Gastroesophageal sphincter (tissue), 4 donors: ENCODE measurements around the gene ISM2. TPM values are rescaled to one million over a fixed set of nuclear protein-coding genes. Genes with fewer than 3 reads are reported as not detected.

Source experiments
- ATAC-seq: fragments of 150-250 bp; one replicate; pipeline ENCODE4 v1.9.1; 2016; ENCODE audit warnings: mild to moderate bottlenecking, moderate library complexity
- H3K27ac ChIP-seq, 4 donors: fragments of 200-600 bp; sonication (generic) in 3 of 4; 1 replicate in 3 of 4; 2 replicates in 1 of 4; pipeline ENCODE4 v1.5.1; 2016 to 2019
- H3K27me3 ChIP-seq: fragments of 200-600 bp; sonication (generic); one replicate; pipeline ENCODE4 v1.5.1; 2019
- H3K36me3 ChIP-seq, 2 donors: fragments of 200-600 bp; sonication (generic); one replicate each; pipeline ENCODE4 v1.5.1; 2019; ENCODE audit warnings: control low read depth in 1 of 2
- H3K4me1 ChIP-seq, 3 donors: fragments of 200-600 bp; sonication (generic); 1 replicate in 2 of 3; 2 replicates in 1 of 3; pipeline ENCODE4 v1.5.1; 2016 to 2019; ENCODE audit warnings: control low read depth in 2 of 3
- H3K4me3 ChIP-seq, 2 donors: fragments of 200-600 bp; sonication (generic); one replicate each; pipeline ENCODE4 v1.5.1; 2019; ENCODE audit warnings: mild to moderate bottlenecking in 1 of 2, moderate library complexity in 1 of 2
- H3K9me3 ChIP-seq, 3 donors: fragments of 200-600 bp; sonication (generic); one replicate each; pipeline ENCODE4 v1.5.1; 2017 to 2019; ENCODE audit warnings: control low read depth in 2 of 3
- EP300 ChIP-seq: sonication (generic); formaldehyde crosslinking; IDR thresholded peaks from one replicate; pipeline ENCODE4 v1.6.1; 2017; ENCODE audit warnings: antibody characterized with exemption, mild to moderate bottlenecking
- POLR2A ChIP-seq, 2 donors: fragments of 450-650 bp; IDR thresholded peaks; one replicate each; pipeline ENCODE4 v1.6.1; 2017; ENCODE audit warnings: antibody characterized with exemption in 2 of 2, mild to moderate bottlenecking in 2 of 2, moderate library complexity in 1 of 2
- POLR2AphosphoS5 ChIP-seq: sonication (generic); formaldehyde crosslinking; IDR thresholded peaks from one replicate; pipeline ENCODE4 v1.6.1; 2017; ENCODE audit warnings: antibody characterized with exemption
- WGBS, 2 donors: methylation state at CpG; one replicate each; pipeline ENCODE4 v1.1.5; 2018; ENCODE audit warnings: low coverage in 1 of 2; 5-methylcytosine and 5-hydroxymethylcytosine counted together
- total RNA-seq, 4 donors: library from RNA; depleted of rRNA; stranded (reverse); fragments of >200 nt; gene quantifications; one replicate each; pipeline ENCODE4 v1.1.0, GENCODE V29; 2016
- TF ChIP-seq, protein P1 (sequence below), 4 experiments: fragments of 200-600 bp in 2 of 4; fragments of 450-650 bp in 2 of 4; sonication (generic) in 1 of 4; IDR thresholded peaks; one replicate each; pipeline ENCODE4 v1.5.1; 2017 to 2019; ENCODE audit warnings: antibody characterized with exemption in 4 of 4, mild to moderate bottlenecking in 2 of 4, moderate library complexity in 2 of 4

ISM2 gene
- total RNA-seq, 4 donors from 2014 or later: 0.31 TPM; not detected in 3

- H3K4me3 ChIP-seq: peak overlapping the region; percentile 53 to 74
- TF ChIP-seq POLR2AphosphoS5 (no peak), POLR2A (IDR thresholded peaks at IDR 0.05) (no peak)
- TF ChIP-seq, protein P1, sequence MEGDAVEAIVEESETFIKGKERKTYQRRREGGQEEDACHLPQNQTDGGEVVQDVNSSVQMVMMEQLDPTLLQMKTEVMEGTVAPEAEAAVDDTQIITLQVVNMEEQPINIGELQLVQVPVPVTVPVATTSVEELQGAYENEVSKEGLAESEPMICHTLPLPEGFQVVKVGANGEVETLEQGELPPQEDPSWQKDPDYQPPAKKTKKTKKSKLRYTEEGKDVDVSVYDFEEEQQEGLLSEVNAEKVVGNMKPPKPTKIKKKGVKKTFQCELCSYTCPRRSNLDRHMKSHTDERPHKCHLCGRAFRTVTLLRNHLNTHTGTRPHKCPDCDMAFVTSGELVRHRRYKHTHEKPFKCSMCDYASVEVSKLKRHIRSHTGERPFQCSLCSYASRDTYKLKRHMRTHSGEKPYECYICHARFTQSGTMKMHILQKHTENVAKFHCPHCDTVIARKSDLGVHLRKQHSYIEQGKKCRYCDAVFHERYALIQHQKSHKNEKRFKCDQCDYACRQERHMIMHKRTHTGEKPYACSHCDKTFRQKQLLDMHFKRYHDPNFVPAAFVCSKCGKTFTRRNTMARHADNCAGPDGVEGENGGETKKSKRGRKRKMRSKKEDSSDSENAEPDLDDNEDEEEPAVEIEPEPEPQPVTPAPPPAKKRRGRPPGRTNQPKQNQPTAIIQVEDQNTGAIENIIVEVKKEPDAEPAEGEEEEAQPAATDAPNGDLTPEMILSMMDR (IDR thresholded peaks at IDR 0.05): no peak
- no peaks in the 10 kb centered on the region for H3K27me3 ChIP-seq
- peaks cover 4 to 42% of the 10 kb centered on the region in 2 donors for H3K36me3 ChIP-seq
- H3K27ac ChIP-seq: peak overlapping the region; percentile 30 to 95 (median 92)
- peak; percentile 9 for ATAC-seq
- 1% methylated on average over 18 to 19 of the region's 29 CpGs for WGBS, 2 donors
- H3K9me3 ChIP-seq: no peaks in the 10 kb centered on the region
- peaks cover 0 to 57% (median 8%) of the 10 kb centered on the region in 3 donors for H3K4me1 ChIP-seq
Observed at GRCh38 chr14:77458249-77458950, 40.2 kb downstream of the ISM2 start.

GRCh38 chr14:77457522-77458248 lies 40.9 kb downstream of the ISM2 start, which contains the start of the genes AHSA1 and VIPAS39:
Gene AHSA1, plus strand, starts transcription at chr14:77458093. Its CDS starts 97 bp downstream, at chr14:77458190.
Gene VIPAS39, minus strand, starts transcription at chr14:77457601. Its CDS starts 3,499 bp downstream, at chr14:77454102.
- peak; percentile 99 for ATAC-seq
- Histone ChIP-seq H3K4me1 (peaks cover 0 to 57% (median 8%) of the 10 kb centered on the region in 3 donors), H3K27ac (peak within 1 kb of the TSS; percentile 34 to 95 (median 92)), H3K36me3 (peaks cover 4 to 42% of the 10 kb centered on the region in 2 donors), H3K4me3 (peak within 1 kb of the TSS; percentile 53 to 74), H3K9me3 (no peaks in the 10 kb centered on the region), H3K27me3 (no peaks in the 10 kb centered on the region)
- WGBS, 2 donors: 0% methylated on average over 19 to 24 of the region's 50 CpGs
- TF ChIP-seq, protein P1 (IDR thresholded peaks at IDR 0.05): peak in 1 of 4 experiments; percentile 5
- TF ChIP-seq EP300 (no peak), POLR2A (IDR thresholded peaks at IDR 0.05) (peak; percentile 60 to 61), POLR2AphosphoS5 (peak; percentile 73)

DNA sequence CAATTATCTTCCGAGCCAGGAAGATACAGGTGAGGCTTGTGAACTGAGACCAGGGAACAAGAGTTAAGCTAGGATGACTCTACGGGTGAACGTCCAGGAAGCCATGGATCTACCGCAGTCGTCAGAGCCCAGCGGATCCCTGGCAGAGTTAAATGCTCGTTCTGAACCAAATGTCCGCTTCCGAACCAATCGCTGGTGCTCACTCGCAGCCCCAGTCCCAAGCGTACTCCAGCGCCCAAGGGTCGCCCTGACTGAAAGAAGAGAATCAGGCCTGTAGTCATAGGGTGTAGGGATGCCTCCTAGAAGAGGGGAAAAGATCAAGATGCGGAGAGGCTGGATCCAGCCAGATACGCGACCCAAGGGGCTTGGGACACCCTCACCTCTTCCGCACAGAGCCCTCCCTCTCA lies 41.5 kb downstream of the ISM2 start:
- TF ChIP-seq POLR2AphosphoS5: no peak
- no peak for TF ChIP-seq EP300
- peak in 1 of 2 donors; percentile 55 for TF ChIP-seq POLR2A (IDR thresholded peaks at IDR 0.05)
- ATAC-seq: no peak
- H3K4me3 ChIP-seq: peak overlapping the region; percentile 53 to 74
- H3K27ac ChIP-seq: peak overlapping the region; percentile 34 to 95 (median 92)
- H3K27me3 ChIP-seq: no peaks in the 10 kb centered on the region
- WGBS, 2 donors: 0 to 2% methylated on average over 8 to 11 of the region's 18 CpGs
- H3K36me3 ChIP-seq: peaks cover 0 to 42% of the 10 kb centered on the region in 2 donors
- peaks cover 0 to 57% (median 8%) of the 10 kb centered on the region in 3 donors for H3K4me1 ChIP-seq
- H3K9me3 ChIP-seq: no peaks in the 10 kb centered on the region

DNA sequence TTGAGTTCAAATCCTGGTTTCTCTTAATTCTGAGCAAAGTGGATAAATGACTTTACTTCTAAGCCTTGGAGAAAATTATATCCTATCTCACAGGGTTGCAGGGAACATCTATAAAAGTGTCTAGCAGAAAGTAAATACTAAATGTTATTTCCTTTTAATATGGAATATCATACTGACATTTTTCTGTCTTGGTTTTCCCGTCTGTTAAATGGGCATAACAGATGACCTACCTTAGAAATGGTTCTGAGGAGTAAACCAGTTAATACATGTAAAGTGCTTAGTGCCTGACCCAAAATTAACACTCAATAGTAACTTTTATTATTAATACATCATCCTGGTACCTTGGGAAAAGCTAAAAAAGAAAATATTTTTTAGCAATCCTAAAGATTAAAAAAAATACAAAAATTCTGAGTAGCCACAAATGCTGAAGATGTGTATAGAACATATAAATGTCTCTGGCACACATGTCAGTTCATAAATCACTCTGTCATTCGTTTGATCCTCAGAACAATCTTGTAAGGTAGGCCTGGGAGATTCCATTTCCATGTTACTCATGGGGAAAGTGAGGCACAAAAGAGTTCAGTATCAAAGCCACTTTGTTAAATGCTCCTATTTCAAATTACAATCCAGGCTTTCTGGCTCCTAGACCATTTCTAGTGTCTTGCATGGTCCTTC lies 42.5 kb downstream of the ISM2 start:
- no peaks in the 10 kb centered on the region for H3K9me3 ChIP-seq
- peaks cover 0 to 42% of the 10 kb centered on the region in 2 donors for H3K36me3 ChIP-seq
- peak overlapping the region in 1 of 2 donors; percentile 74 for H3K4me3 ChIP-seq
- TF ChIP-seq POLR2A (IDR thresholded peaks at IDR 0.05) (no peak), POLR2AphosphoS5 (no peak), EP300 (no peak)
- TF ChIP-seq, protein P1 (IDR thresholded peaks at IDR 0.05): no peak
- no peaks in the 10 kb centered on the region for H3K27me3 ChIP-seq
- no peak for ATAC-seq
- 45 to 64% methylated on average over 2 of the region's 2 CpGs for WGBS, 2 donors
- peaks cover 0 to 50% (median 8%) of the 10 kb centered on the region in 3 donors for H3K4me1 ChIP-seq
- no peak overlapping the region for H3K27ac ChIP-seq

- 92% methylated on average over 2 of the region's 2 CpGs; no CpG with 5 or more reads in 1 of the 2 donors for WGBS, 2 donors
- Histone ChIP-seq H3K9me3 (no peaks in the 10 kb centered on the region), H3K36me3 (peaks cover 7 to 93% of the 10 kb centered on the region in 2 donors), H3K4me3 (no peak overlapping the region), H3K27ac (no peak overlapping the region), H3K27me3 (no peaks in the 10 kb centered on the region), H3K4me1 (no peaks in the 10 kb centered on the region)
- no peak for ATAC-seq
- TF ChIP-seq POLR2AphosphoS5 (no peak), EP300 (no peak), POLR2A (IDR thresholded peaks at IDR 0.05) (no peak)
- TF ChIP-seq, protein P1 (IDR thresholded peaks at IDR 0.05): no peak
Observed at GRCh38 chr14:77442196-77442595, 56.4 kb downstream of the ISM2 start.
